HG02852 (cell line): ENCODE results near the gene TMEM212.
"Not testable (repeated sequence)": the region's sequence is repeated elsewhere in the genome, so short reads cannot be mapped to it uniquely, and the experiment has no call there.

ENCODE experiments used
- ATAC-seq: cut with Tn5 transposase; IDR thresholded peaks from one replicate; pipeline ENCODE4 v1.9.1; 2021; ENCODE audit warnings: mild to moderate bottlenecking, moderate library complexity; ENCODE audit not compliant: unreplicated experiment

TMEM212 gene

DNA sequence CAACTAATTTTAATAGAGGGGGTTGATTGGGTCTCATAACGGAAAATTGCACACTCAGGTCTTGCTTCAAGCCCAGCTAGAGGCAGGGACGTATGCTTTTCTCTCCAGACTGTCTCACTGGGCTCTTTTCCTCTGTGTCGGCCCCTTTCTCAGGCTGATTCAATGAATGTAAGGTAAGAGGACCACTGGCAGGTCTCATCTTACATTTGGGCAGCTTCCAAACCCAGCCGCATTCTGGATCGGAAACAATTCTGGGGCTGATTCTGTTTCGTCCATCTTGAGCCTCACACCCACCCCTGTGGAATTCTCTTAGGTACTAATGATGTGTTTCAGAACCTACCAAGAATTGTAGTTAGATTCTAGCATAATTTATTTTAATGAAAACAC, 40.7 kb downstream of the TMEM212 start:
- no peak for ATAC-seq

GRCh38 chr3:171888466-171888865, 45.3 kb downstream of the TMEM212 start:
- no peak for ATAC-seq

DNA sequence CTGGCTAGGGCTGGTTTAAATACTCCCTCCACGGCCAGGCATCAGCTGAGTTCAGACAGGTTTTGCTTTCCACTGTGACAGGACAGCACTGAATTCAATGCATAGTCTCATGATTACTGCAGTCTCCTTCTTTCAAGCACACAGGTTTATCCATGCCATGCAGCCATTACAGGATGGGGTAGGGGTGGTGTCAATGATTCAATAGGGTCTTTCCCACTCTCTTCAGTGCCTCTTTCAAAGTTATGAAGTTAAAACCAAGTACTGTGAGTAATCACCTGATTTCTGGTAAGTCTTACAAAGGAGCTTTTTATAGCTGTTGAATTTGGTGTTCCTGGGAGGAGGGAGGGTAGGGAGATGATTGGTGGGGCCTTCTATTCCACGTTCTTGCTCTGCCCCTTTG, 47.2 kb downstream of the TMEM212 start:
- no peak for ATAC-seq

- ATAC-seq, result no peak
Measured at GRCh38 chr3:171892457-171892856, 49.3 kb downstream of the TMEM212 start.

GRCh38 chr3:171895291-171895690, 52.1 kb downstream of the TMEM212 start:
- no peak for ATAC-seq

- ATAC-seq, result no peak
Measured at GRCh38 chr3:171895900-171896299, 52.8 kb downstream of the TMEM212 start.

DNA sequence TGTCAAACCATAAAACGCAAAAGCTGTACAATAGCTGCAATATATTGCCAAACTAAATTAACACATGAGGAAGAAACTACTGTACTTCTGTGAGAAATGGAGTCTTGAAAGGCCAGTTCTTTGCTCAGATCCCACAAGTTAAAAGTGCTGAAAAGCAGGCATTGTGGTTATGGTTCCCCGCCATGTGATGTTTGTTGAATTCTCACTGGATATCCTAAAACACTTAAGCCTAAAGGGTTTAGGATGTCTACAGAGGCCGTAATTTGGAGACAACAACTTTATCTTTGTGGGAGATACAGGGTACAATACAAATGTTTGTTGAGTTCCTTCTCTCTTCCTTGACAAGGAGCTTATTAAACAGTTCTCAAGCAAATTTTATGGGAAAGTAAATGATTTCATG, 53.2 kb downstream of the TMEM212 start:
- no peak for ATAC-seq

GRCh38 chr3:171898192-171898591, 55.0 kb downstream of the TMEM212 start:
- no peak for ATAC-seq

DNA sequence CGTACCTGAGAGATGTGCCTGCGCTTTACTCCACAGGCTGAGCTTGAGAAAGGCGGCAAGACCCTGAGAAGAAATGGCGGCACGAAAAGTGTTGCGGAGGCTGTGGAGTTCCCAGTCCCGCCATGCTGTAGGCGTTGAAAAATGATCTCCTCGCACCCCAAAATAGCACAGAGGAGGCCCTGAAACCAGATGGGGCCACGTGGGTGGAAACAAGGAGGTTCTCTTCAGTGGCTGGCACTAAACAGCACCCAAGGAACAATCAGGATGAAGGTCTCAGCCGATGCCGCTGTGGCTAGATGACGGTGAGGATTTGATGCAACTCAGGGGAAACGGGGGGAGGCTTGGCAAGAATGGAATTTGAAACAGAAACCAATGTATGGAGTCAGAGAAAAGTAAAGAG, 57.3 kb downstream of the TMEM212 start:
- ATAC-seq, result no peak

GRCh38 chr3:171901615-171902312, 58.6 kb downstream of the TMEM212 start:
- no peak for ATAC-seq

- no peak for ATAC-seq
Measured at GRCh38 chr3:171904829-171905228, 61.7 kb downstream of the TMEM212 start.

GRCh38 chr3:171906503-171906902, 63.4 kb downstream of the TMEM212 start:
- not testable (repeated sequence) for ATAC-seq

- no peak for ATAC-seq
Measured at GRCh38 chr3:171906951-171907676, 64.0 kb downstream of the TMEM212 start.

- ATAC-seq, result no peak
Measured at GRCh38 chr3:171907761-171908160, 64.6 kb downstream of the TMEM212 start.

GRCh38 chr3:171908731-171909130, 65.6 kb downstream of the TMEM212 start:
- no peak for ATAC-seq
